Panc1 (cell line): ENCODE measurements around the gene POLR1G. TPM values are rescaled to one million over a fixed set of nuclear protein-coding genes. Genes with fewer than 3 reads are reported as not detected.

Experiments
- ATAC-seq: fragments of 200-7000 bp; cut with Tn5 transposase; 2 replicates; pipeline ENCODE4 v1.9.1; 2020; ENCODE audit warnings: mild to moderate bottlenecking, moderate library complexity
- BruUV-seq: library from RNA; stranded (reverse); fragments of 400-500 nt; replicated peaks from 2 replicates; lab custom pipeline; 2021; lab: Mats Ljungman, UMichigan
- CTCF ChIA-PET: fragments of 300-600 bp; sonication (Branson Sonifier 250); formaldehyde crosslinking; loops from one replicate; lab custom pipeline; 2022; ENCODE audit warnings: antibody characterized with exemption; lab: Charles Lee
- POLR2A ChIA-PET: fragments of 300-600 bp; sonication (Branson Sonifier 250); formaldehyde crosslinking; loops from one replicate; lab custom pipeline; 2022; ENCODE audit warnings: antibody characterized with exemption; lab: Charles Lee
- DNase-seq: peaks from one replicate; pipeline ENCODE4 v3.0.0-alpha.2; 2010; ENCODE audit warnings: low read depth, low spot score
- H3K27ac ChIP-seq: 2 replicates; pipeline ENCODE4 v1.5.1; 2011; ENCODE audit warnings: mild to moderate bottlenecking, low read length, inconsistent platforms
- H3K27me3 ChIP-seq: fragments of 200-500 bp; sonication (Bioruptor generic); 2 replicates; pipeline ENCODE4 v1.6.0; 2014; ENCODE audit warnings: low read length, inconsistent platforms; ENCODE audit not compliant: control insufficient read depth, insufficient read depth
- H3K36me3 ChIP-seq: fragments of 200-500 bp; sonication (Bioruptor generic); 2 replicates; pipeline ENCODE4 v1.5.1; 2014; ENCODE audit warnings: inconsistent platforms, mild to moderate bottlenecking, low read length, moderate library complexity; ENCODE audit not compliant: control insufficient read depth, insufficient read depth
- H3K4me1 ChIP-seq: 2 replicates; pipeline ENCODE4 v1.5.1; 2011; ENCODE audit warnings: inconsistent platforms, mild to moderate bottlenecking, low read length, moderate library complexity; ENCODE audit not compliant: control insufficient read depth, insufficient read depth
- H3K4me3 ChIP-seq, 2 experiments: 2 replicates each; pipeline ENCODE4 v1.5.1; 2011 to 2012; ENCODE audit warnings: low read depth in 2 of 2, low read length in 2 of 2, mild to moderate bottlenecking in 2 of 2, inconsistent platforms in 1 of 2, moderate library complexity in 1 of 2
- H3K9me3 ChIP-seq: fragments of 200-500 bp; sonication (Bioruptor generic); 2 replicates; pipeline ENCODE4 v1.5.1; 2014; ENCODE audit warnings: low read depth, mild to moderate bottlenecking, inconsistent platforms, low read length, moderate library complexity; ENCODE audit not compliant: control insufficient read depth, insufficient read depth
- CTCF ChIP-seq: fragments of 450-650 bp; IDR thresholded peaks from 2 replicates; pipeline ENCODE4 v1.5.1; 2017; ENCODE audit warnings: mild to moderate bottlenecking
- POLR2AphosphoS5 ChIP-seq: IDR thresholded peaks from 2 replicates; pipeline ENCODE4 v1.6.1; 2012; ENCODE audit warnings: mild to moderate bottlenecking, low read depth, low read length, moderate library complexity
- REST ChIP-seq, 2 experiments: IDR thresholded peaks; 2 replicates each; pipeline ENCODE4 v1.6.1; 2011 to 2012; ENCODE audit warnings: low read depth in 2 of 2, control low read depth in 1 of 2, low read length in 1 of 2, mild to moderate bottlenecking in 1 of 2, moderate library complexity in 1 of 2; ENCODE audit not compliant: insufficient read depth in 1 of 2
- SIN3A ChIP-seq: IDR thresholded peaks from 2 replicates; pipeline ENCODE4 v1.6.1; 2012; ENCODE audit warnings: low read depth, mild to moderate bottlenecking, low read length, moderate library complexity, borderline replicate concordance; ENCODE audit not compliant: insufficient read depth
- TCF7L2 ChIP-seq: IDR thresholded peaks from 2 replicates; pipeline ENCODE4 v1.6.1; 2011; ENCODE audit warnings: mild to moderate bottlenecking, low read depth, low read length, inconsistent platforms
- in situ Hi-C: cut with HindIII; loops from 2 replicates; pipeline ENCODE4 v1.10.0; 2016; ENCODE audit warnings: low sequenced_read_pairs, low pct_unique_long_range_greater_than_20kb
- intact Hi-C: fragments of 100-400 bp; cut with micrococcal nuclease; formaldehyde crosslinking; loops from one replicate; pipeline ENCODE4 v1.10.0; 2022; ENCODE audit not compliant: unreplicated experiment
- total RNA-seq: library from RNA; stranded (reverse); gene quantifications from one replicate; pipeline ENCODE4 v1.2.1, GENCODE V29; 2021; ENCODE audit not compliant: unreplicated experiment

Gene POLR1G
- total RNA-seq, 1 experiment from 2014 or later: 27.8 TPM

DNA sequence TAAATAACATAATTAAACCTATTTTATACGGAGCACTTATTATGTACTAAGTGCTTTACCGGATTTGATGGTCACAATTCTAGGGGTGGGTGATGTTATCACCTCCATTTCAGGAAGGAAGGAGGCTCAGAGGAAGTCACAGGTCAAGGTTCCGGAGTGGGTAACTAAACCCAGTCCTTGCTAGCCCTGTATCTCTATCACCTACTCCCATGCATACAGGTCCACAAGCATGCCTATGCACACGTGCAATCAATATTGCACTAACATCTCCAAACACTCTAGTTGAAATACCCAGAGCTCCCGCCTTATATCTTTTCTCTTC lies 43.5 kb downstream of the POLR1G start:
- Histone ChIP-seq H3K27me3 (no peaks in the 10 kb centered on the region), H3K27ac (peak overlapping the region; percentile 46), H3K9me3 (no peaks in the 10 kb centered on the region), H3K36me3 (no peaks in the 10 kb centered on the region), H3K4me1 (peaks cover 11% of the 10 kb centered on the region; the same call in 1 of the 2 replicates), H3K4me3 (peak overlapping the region; percentile 59 to 61)
- DNase-seq: no peak
- TF ChIP-seq SIN3A (no peak), CTCF (no peak), POLR2AphosphoS5 (no peak), REST (IDR thresholded peaks at IDR 0.05; ENCODE audit: insufficient read depth in 1 of 2, low read depth in 2 of 2, low read length in 1 of 2) (no peak), TCF7L2 (no peak)
- ChIA-PET CTCF (no interaction called here), POLR2A (interaction anchor here (0.5 kb wide), 1 partner anchor 443 kb away, joined by 8 read pairs; no protein-coding TSS in a partner anchor)
- TSS peak; percentile 92 for BruUV-seq
- intact Hi-C loops (no loop called here), in situ Hi-C loops (no loop called here)
- peak; percentile 25; the same call in 1 of the 2 replicates for ATAC-seq

DNA sequence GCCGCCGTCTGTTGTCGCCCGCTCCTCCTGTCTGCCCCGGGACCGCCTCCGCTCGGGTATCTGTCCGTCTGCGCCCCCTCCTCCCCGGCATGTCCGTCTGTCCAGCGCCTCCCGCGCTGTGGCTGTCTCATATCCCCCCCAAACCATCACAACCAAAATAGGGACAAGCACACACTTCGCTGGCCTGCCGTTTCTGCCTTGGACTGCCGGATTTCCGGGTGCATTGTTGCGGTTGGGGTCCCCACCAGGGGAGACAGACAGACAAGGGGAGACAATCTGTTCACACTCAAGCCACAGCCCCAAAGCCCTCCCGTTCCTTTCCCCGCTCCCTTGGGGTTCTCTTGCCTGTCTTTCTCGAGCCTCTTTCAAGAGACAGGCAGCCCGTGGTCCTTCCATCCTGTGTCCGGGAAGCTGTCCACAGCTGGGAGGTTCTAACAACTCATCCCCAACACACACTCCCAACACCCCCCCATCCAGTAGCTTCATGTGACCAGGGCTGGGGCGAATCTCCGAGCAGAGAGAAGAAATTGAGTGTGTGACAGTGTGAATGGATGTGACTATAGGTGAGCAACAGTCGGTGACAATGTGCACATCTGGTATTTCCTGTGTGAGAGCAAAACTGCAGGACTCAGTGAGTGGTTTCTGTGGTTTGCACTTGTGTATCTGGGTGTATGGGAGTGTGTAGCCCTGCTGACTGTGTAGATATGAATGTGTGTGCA lies 44.8 kb downstream of the POLR1G start:
- no peaks in the 10 kb centered on the region for H3K9me3 ChIP-seq
- peak overlapping the region; percentile 59 to 74 for H3K4me3 ChIP-seq
- POLR2A ChIA-PET: interaction anchor here (0.6 to 2.8 kb wide), 2 partner anchors 16 to 26 kb away, joined by 7 to 20 read pairs; no protein-coding TSS in a partner anchor
- peaks cover 21% of the 10 kb centered on the region for H3K4me1 ChIP-seq
- no peak for DNase-seq
- peak; percentile 17 for ATAC-seq
- in situ Hi-C loops (no loop called here), intact Hi-C loops (no loop called here)
- no peaks in the 10 kb centered on the region for H3K27me3 ChIP-seq
- peak overlapping the region; percentile 48 for H3K27ac ChIP-seq
- no peaks in the 10 kb centered on the region for H3K36me3 ChIP-seq
- BruUV-seq: TSS peak; percentile 93
- TF ChIP-seq TCF7L2 (no peak), SIN3A (no peak; the same call in 1 of the 2 replicates), REST (IDR thresholded peaks at IDR 0.05; ENCODE audit: insufficient read depth in 1 of 2, low read depth in 2 of 2, low read length in 1 of 2) (no peak), POLR2AphosphoS5 (no peak), CTCF (no peak)
- CTCF ChIA-PET: no interaction called here
